Inferior parietal cortex (tissue), 1 donor: ENCODE results near the gene RET.
"Not testable (repeated sequence)": the region's sequence is repeated elsewhere in the genome, so short reads cannot be mapped to it uniquely, and the experiment has no call there.

Source experiments
- DNase-seq: peaks from one replicate; pipeline ENCODE4 v3.0.0-alpha.2; 2016; ENCODE audit errors: extremely low spot score

Gene RET

DNA sequence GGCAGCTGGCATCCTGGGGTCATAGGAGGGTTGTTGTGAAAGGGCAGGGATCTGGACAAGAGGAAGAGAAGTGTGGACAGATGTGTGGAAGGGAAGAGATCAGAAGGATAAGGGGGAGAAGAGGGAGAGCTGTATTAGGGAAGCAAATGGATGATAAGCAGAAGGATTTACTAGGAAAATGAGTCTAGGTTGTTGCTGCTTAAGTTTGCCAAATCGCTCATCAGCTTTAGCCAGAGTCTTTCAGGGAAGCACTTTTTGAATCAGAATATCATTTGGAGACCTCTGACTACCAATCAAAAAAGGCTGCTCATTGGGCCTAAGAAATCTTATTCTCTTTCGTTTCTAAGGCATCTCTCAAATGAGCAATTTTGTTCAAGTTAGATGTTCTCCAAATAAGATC lies 58.8 kb downstream of the RET start:
- no peak for DNase-seq

DNA sequence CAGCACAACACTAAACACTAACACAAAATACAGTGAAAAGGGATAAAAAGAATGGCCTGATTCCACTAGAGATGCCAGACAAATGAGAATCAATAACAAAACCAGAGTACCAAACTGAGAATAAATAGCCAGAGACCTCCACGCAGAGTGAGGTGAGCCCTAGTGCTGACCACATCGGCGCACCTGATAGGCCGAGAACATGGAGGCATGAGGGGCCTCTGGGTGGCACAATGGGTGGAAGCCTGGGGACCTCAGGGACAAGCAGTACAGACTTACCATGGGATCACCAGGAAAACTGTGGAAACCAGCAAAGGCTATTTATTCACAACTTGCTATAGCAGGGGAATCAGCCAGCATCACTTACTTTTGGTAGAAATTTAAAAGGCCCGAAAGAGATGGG lies 59.6 kb downstream of the RET start:
- no peak for DNase-seq

DNA sequence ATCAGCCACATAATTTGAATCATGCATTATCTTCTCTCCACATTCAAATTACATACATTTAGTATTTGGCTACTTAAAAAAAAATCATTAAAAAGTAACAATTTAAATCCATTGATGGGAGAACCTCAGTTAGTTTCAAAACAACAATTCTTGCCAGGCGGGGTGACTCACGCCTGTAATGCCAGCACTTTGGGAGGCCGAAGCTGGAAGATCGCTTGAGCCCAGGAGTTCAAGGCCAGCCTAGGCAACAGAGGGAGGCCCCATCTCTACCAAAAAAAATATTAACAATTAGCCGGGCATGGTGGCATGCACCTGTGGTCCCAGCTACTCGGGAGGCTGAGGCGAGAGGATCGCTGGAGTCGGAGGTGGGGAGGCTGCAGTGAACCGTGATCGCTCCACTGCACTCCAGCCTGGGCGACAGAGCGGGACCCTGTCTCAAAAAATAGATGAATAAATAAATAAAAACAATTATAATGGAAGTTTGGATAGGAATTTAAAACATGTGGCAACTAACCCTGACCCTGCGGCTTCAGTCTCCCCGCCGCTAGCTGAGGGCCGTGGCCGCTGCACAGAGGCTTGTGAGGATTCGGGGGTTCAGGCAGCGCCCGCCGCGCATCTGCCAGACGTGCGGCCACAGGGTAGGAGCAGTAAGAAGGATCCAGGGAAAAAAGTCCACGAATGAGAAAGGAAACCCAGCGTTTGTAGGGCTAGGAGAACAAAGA lies 60.3 kb downstream of the RET start:
- no peak for DNase-seq

DNA sequence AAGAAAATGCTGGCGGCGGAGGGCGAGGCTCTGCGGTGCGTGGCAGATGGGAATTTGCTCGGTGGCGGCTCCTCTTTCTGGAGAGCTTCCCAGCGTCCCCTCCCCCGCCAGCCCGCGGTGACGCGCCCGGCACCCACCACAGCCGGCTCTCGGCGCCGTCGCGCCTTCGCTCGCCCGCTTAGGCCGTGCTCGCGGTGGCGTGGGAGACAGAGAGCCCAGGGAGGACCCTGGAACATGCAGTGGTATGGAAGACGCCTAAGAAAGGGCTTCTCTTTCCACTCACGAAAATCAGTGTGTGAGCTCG lies 60.8 kb downstream of the RET start:
- peak; percentile 58 for DNase-seq

DNA sequence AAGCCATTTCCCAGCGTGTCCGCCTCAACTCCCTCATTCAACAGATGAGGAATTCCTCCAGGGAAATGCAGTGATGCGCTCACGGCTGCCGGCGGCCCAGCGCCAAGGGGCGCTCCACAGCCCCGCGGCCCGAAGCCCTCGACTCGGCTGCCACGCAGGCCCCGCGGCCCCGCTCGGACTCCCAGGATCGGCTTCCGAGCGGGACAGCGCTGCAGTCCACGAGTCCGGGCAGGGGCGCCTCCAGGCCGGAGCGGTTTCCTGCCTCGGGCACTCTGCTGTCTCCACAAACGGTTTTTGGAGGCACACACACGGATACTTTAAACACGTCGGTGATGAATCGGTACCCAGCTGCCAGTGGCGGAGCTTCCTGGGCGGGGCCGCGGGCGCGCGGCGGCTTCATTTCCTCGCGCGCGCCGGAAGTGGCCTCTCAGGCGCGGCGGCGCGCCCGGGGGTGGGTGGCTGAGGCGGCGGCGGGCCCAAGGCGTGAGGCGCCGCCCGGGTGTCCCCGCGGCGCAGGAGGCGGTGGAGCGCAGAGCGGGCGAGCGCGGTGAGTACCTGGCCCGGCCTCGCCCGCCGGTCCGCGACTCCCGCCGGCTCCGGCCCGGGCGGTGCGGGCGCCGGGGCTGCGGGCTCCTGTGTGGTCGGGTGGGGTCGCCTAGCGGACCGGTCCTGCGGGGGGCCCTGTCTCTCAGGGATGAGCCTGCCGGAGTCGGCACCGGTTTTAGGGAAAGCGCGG lies 61.3 kb downstream of the RET start, which contains the start of gene CSGALNACT2:
Gene CSGALNACT2, plus strand, starts transcription at position 425 of the 736 bp plus-strand sequence. CDS start 16,705 bp downstream, outside the sequence.
- peak; percentile 81 for DNase-seq

DNA sequence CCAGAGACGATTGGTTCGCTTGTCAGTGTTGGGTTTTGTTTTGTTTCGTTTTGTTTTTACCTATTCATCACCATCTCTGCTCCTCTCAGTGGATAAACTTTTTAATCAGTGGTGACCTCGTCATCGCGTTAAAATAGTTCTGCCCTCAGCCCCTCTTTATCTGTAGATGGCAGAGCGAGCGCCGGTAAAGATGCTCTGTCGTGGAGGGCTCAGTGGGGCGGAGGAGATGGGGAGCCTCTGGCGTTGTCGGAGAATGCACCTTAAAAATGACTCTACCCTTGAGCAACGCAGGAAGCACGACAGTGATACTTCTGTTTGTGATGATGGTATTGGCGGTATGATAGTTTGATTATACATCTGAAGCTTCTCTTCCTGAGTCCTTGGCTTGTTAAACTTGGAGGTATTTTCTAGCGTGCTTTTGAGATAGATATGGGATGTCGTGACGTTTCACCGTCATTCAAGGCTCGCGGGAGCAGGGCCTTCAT lies 61.9 kb downstream of the RET start:
- DNase-seq: peak; percentile 44

DNA sequence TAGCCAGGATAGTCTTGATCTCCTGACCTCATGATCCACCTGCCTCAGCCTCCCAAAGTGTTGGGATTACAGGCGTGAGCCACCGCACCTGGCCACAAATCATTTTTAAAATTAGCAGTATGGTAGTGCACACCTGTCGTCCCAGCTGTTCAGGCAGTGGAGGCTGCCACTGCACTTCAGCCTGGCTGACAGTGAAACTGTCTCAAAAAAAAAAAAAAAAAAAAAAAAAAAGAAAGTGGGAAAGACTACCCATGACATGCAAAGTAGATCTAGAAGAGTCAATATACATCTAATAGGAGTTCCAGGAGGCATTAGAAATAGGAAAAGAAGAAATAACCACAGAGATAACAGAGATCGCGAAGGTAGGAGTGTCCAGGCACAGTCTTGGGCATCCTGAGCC lies 64.6 kb downstream of the RET start:
- DNase-seq: no peak

DNA sequence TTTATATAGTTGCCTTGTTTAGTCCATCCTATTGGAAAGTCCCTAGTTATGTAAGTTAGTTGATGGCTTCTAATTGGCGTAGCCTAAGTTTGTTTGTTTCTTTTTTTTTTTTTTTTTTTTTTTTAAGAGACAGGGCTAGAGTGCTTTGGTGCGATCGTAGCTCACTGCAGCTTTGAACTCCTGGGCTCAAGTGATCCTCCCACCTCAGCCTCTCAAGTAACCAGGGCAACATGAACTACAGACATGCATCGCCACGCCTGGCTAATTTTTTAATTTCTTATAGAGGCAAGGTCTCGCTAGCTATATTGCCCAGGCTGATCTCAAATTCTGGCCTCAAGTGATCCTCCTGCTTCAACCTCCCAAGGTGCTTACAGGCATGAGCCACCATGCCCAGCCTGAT lies 68.4 kb downstream of the RET start:
- no peak for DNase-seq

DNA sequence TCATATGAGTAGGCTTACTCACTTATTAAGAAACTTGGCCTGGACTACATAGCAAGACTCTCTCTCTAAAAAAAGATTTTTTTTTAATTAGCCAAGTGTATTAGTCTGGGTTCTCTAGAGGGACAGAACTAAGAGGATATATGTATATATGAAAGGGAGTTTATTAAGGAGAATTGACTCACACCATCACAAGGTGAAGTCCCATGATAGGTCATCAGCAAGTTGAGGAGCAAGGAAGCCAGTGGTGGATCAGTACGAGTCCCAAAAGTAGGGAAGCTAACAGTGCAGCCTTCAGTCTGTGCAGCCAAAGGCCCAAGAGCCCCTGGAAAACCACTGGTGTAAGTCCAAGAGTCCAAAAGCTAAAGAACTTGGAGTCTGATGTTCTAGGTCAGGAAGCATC lies 69.1 kb downstream of the RET start:
- DNase-seq: not testable (repeated sequence)

DNA sequence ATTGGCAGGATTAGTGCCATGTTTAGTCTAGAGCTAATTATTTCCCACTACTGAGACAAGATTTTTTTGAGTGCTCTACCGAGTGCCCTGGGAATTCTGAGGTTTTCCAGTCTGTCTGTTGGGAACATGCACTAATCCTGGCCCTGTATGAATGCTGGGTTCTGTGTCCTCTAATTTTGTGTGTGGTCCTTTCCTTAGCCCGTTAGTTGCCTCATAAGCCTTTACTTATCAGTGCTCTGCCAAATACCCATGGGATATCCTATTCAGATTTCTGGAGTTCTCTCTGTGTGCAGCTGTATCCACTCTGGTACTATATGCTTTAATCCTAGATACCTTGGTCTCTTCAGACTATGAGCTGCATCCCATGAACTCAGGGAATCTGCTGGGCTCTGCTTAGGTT lies 74.5 kb downstream of the RET start:
- no peak for DNase-seq

DNA sequence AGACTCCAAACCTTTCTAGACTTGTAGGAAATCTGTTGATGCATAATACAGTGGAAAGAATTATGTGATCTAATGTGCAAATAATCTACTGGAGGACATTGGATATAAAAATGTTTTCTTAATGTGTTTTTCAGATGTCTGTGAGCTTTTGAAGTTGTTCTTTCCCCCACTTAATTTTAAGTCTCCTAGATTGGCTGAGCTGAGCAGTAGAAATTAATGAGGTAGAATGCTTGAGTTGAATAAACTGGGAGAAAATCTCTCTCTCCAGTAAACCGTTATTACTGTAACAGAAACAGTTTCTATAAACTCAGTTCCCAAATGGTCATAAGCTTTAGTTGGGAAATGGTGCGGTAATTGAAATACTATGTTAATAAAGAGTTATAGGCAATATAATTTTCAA lies 77.0 kb downstream of the RET start:
- DNase-seq: no peak

DNA sequence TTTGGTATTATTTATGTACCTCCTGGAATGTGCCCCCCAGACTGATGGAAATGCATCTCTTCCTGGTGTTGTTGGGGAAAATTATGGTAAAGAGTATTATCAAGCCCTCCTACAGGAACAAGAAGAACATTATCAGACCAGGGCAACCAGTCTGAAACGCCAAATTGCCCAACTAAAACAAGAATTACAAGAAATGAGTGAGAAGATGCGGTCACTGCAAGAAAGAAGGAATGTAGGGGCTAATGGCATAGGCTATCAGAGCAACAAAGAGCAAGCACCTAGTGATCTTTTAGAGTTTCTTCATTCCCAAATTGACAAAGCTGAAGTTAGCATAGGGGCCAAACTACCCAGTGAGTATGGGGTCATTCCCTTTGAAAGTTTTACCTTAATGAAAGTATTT lies 78.4 kb downstream of the RET start:
- no peak for DNase-seq

DNA sequence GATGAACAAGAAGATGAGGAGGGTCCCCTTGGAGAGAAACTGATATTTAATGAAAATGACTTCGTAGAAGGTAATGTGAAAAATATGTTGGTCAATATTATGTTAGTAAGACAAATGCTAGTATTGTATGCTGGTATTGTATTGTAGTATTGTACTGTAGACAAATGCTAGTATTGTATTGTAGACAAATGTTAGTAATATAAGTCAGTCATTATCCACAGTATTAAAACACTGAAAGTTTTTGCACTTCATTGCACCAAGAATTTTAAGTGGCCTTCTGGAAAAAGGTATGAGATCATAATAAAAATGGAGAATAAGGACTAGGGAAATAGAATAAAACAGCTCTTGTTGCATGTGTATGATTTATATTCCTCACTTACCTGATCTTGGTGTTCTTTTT lies 78.9 kb downstream of the RET start:
- no peak for DNase-seq

DNA sequence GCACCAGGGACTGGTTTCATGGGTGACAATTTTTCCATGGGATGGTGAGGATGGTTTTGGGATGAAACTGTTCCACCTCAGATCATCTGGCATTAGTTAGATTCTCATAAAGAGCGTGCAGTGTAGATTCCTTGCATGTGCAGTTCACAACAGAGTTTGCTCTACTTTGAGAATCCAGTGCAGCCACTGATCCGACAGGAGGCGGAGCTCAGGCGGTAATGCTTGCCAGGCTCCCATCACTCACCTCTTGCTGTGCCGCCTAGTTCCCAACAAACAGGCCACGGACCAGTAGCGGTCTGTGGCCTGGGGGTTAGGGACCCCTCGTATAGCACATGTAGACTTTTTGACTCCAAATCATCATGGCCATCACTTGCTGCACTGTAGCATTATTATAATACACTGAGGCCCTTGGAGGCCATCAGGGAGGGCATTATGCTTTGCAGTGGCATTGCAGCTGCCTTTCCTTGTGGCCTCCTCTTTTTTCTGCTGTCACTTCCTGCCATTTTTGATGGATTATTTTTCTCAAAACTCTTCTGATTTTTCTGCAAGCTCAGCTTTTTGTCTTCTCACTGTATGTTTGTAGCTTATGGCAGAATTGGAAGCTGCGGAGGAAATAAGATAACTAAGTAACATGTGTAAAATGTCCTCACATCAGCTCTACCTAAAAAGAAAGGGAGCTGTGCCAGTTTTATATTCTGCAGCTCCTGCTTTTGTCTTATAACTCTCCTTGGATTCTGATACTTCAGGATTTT lies 79.9 kb downstream of the RET start:
- DNase-seq: no peak

DNA sequence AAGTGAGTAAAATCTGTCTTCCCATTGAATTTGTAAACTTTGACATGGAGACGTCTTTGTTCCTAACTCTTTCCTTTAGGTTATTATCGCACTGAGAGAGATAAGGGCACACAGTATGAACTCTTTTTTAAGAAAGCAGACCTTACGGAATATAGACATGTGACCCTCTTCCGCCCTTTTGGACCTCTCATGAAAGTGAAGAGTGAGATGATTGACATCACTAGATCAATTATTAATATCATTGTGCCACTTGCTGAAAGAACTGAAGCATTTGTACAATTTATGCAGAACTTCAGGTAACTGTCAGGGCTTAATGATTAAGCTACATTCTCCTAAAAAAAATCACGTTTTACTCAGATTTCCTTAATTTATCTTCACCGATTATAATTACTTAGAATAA lies 81.8 kb downstream of the RET start:
- DNase-seq: no peak

DNA sequence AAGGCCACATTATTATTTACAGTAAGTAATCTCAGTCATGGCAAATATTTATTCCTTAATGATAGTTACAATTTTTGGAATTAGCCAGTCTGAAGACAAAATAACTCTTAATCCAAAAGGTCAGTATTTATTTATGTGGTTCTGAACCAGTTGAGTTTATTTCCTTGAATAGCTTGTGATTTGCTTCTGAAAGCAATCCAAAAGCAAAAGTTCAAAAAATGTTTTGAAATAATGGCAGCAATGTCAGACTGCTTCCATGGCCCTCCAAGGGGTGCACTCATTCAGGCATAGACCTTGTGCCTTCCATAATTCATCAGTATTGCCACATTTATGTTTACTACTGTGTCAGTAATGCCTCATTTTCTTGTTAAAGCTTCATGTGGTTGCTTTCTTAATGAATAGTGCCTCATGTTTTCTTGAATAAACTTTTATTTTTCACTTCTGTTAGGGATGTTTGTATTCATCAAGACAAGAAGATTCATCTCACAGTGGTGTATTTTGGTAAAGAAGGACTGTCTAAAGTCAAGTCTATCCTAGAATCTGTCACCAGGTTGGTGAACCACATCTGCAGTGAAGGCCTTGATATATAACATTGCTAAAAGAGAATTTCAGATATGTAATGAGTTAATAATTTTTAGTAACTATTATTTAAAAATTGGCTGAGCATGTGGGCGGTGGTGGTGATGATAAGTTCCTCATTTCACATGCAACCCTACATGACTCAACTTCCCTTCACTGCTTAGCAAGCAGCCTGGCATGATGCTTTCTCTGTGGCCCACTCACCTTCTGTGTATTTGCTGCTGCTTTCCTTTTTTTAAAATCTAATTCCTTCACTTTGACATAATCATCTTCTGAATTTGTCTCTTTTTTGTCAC lies 83.4 kb downstream of the RET start:
- no peak for DNase-seq

DNA sequence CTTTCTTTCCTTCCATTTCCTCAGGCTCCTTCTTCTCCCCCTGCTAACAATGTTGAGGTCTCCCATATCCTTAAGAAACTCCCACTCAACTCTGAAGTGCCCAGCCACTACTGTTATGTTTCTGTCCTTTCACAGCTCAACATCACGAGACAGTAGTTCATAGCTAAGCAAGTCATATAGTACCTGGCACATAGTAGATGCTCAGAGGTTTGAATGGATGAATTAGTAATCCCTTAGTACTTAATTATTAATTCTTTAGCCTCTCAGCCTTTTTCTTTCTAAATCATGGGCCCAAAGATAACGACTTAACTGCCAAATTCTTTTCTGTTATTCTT lies 84.0 kb downstream of the RET start:
- DNase-seq: no peak

DNA sequence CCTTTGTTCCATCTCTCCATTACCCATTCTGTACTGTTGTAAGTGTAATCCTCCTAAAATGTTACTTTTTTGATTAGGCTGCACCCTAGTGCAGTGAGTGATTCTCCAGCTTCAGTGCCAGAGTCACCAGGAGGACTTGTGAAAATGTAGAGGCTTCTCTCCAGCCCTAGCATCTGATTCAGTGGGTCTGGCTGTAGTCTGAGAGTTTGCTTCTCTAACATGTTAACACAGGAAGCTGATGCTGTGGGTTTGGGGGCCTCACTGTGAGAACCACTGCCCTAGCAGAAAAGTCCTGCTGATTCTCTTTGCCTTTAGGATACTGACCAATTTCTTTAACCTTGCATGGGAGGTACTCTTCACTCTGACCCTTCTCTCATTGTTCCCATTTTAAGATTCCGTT lies 85.7 kb downstream of the RET start:
- DNase-seq: no peak

DNA sequence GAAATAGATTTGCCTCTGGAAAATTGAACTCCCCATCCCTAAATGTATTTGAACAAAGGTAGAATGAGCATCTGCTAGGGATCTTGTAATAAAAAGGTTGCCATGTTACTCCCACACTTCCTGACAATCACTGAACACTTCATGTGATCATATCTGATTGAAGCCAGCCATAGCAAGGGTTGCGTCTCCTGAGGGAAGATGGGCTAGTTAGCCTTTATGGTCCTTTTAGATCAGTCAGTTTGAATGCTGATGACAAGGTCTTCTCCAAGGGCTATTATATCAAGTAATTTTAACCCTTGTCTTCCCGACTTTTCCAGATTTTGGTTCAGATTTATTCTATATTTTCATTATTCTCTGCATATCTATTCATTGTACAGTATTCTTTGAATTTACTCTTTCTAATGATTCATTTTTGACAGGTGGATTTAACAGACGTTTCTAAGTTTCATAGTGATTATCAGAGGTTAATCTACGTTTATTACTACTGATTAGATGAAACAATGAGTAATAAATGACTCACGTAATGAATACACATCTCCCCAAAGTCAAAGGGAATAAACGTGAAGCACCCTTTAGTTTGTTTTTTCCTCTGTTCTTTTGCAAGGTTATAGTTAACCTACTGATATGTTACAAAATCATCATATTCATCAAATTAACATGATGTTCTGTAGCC lies 89.5 kb downstream of the RET start:
- no peak for DNase-seq

DNA sequence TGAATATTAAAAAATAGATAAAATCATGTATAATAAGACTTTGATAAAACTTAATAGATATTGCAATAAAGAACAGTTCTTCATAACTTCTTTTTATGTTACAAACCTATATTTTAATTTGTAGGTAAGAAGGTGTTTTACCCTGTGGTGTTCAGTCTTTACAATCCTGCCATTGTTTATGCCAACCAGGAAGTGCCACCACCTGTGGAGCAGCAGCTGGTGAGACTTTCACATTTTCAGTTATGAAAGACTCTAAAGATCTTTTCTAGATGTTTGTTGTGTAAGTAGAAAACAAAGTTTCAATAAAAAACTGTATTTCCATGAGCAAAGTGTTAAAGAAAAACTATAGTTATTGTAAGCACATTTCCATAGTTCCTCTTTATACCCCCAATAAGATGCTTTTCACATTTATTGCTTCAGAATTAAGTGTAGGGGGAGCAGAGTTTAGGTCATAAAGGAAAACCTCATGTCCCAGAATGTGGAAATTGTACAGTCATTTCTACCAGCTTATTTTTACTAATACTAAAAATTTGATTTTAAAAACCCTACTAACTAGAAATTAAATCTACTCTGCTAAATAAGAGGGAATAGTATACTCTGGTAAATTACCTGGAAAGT lies 90.1 kb downstream of the RET start:
- no peak for DNase-seq

DNA sequence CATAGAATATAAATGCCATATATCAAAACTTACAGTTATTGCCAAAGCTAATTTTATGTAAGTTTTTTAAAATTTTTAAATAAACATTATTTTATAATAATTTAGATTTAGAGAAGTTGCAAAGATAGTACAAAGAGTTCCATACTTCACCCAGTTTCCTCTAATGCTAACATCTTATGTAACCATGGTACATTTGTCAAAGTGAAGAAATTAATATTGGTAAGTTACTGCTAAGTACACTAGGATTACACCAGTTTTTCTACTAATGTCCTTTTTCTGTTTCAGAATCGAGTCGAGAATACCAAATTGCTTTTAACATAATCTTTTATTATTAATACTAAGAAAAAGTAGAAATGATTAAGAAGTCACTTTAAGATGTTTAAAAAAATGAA lies 90.6 kb downstream of the RET start:
- no peak for DNase-seq
